Smooth muscle cell (in vitro differentiated cells): ENCODE results near the gene SLC16A8. TPM values are rescaled to one million over a fixed set of nuclear protein-coding genes. Genes with fewer than 3 reads are reported as not detected.

Experiments
- DNase-seq: peaks from one replicate; lab custom pipeline; 2025; ENCODE audit not compliant: unreplicated experiment; lab: John Stamatoyannopoulos, UW
- H2AFZ ChIP-seq: fragments of 200-600 bp; sonication (generic); 2 replicates; pipeline ENCODE4 v1.6.0; 2016; ENCODE audit warnings: antibody characterized with exemption, low read depth, mild to moderate bottlenecking
- H3F3A ChIP-seq: fragments of 200-600 bp; sonication (generic); 2 replicates; pipeline ENCODE4 v1.6.0; 2017; ENCODE audit warnings: antibody characterized with exemption, low read depth
- H3K27ac ChIP-seq: fragments of 200-600 bp; sonication (generic); 2 replicates; pipeline ENCODE4 v1.5.1; 2016; ENCODE audit warnings: low read depth, mild to moderate bottlenecking
- H3K27me3 ChIP-seq: fragments of 200-600 bp; sonication (generic); 2 replicates; pipeline ENCODE4 v1.6.1; 2016; ENCODE audit warnings: low read depth, mild to moderate bottlenecking
- H3K36me3 ChIP-seq: fragments of 200-600 bp; sonication (generic); 2 replicates; pipeline ENCODE4 v1.5.1; 2016; ENCODE audit warnings: low read depth
- H3K4me1 ChIP-seq: fragments of 200-600 bp; sonication (generic); 2 replicates; pipeline ENCODE4 v1.5.1; 2016; ENCODE audit warnings: low read depth
- H3K4me2 ChIP-seq: fragments of 200-600 bp; sonication (generic); 2 replicates; pipeline ENCODE4 v1.6.0; 2016; ENCODE audit warnings: mild to moderate bottlenecking
- H3K4me3 ChIP-seq: fragments of 200-600 bp; sonication (generic); 2 replicates; pipeline ENCODE4 v1.5.1; 2016; ENCODE audit warnings: mild to moderate bottlenecking
- H3K79me2 ChIP-seq: fragments of 200-600 bp; sonication (generic); 2 replicates; pipeline ENCODE4 v1.6.0; 2016; ENCODE audit warnings: low read depth, mild to moderate bottlenecking
- H3K9ac ChIP-seq: fragments of 200-600 bp; sonication (generic); 2 replicates; pipeline ENCODE4 v1.6.0; 2016; ENCODE audit warnings: low read depth
- H3K9me3 ChIP-seq: fragments of 200-600 bp; sonication (generic); replicated peaks from 2 replicates; pipeline ENCODE4 v1.5.1; 2016; ENCODE audit warnings: low read depth
- H4K20me1 ChIP-seq: fragments of 200-600 bp; sonication (generic); 2 replicates; pipeline ENCODE4 v1.6.0; 2016; ENCODE audit warnings: low read depth
- CTCF ChIP-seq: fragments of 200-600 bp; sonication (generic); IDR thresholded peaks from 2 replicates; pipeline ENCODE4 v1.5.1; 2017; ENCODE audit warnings: borderline replicate concordance, mild to moderate bottlenecking, antibody characterized with exemption; ENCODE audit not compliant: insufficient read depth, poor library complexity, severe bottlenecking
- WGBS: methylation state at CpG from one replicate; pipeline ENCODE4 v1.1.7; 2016; ENCODE audit warnings: low lambda C conversion rate; 5-methylcytosine and 5-hydroxymethylcytosine counted together
- polyA plus RNA-seq: library from polyadenylated mRNA; unstranded; fragments of >200 nt; fragmentation: Nextera tagmentation; extraction: Ambion mirVana; gene quantifications from 2 replicates; pipeline ENCODE4 v1.2.1, GENCODE V29; 2016
- total RNA-seq: library from RNA; depleted of rRNA; stranded (reverse); fragments of >200 nt; gene quantifications from 2 replicates; pipeline ENCODE4 v1.2.3, GENCODE V29; 2014

SLC16A8 gene
- total and polyA plus RNA-seq, 2 experiments from 2014 or later, result 0.93 TPM; not detected in 1

DNA sequence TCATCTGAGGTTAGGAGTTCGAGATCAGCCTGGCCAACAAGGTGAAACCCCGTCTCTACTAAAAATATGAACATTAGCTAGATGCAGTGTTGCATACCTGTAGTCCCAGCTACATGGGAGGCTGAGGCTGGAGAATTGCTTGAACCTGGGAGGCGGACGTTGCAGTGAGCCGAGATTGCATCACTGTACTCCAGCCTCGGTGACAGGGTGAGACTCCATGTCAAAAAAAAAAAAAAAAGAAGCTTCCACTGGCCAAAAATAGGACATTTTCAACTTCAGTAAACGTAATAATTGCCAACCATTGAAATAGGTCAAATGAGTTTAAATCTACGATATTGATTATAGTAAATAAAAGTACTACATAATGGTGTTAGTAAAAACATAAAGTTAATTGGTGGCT lies 19.7 kb upstream of the SLC16A8 start:
- no peaks in the 10 kb centered on the region for H3K4me1 ChIP-seq
- WGBS, result 81% methylated on average over 8 of the region's 8 CpGs
- no peak overlapping the region for H2AFZ ChIP-seq
- no peaks in the 10 kb centered on the region for H3F3A ChIP-seq
- TF ChIP-seq CTCF, result no peak
- no peaks in the 10 kb centered on the region for H3K9me3 ChIP-seq
- no peaks in the 10 kb centered on the region for H3K27me3 ChIP-seq
- H3K9ac ChIP-seq, result no peak overlapping the region
- no peak overlapping the region for H3K4me2 ChIP-seq
- H3K27ac ChIP-seq, result no peak overlapping the region
- no peaks in the 10 kb centered on the region for H3K79me2 ChIP-seq
- H3K36me3 ChIP-seq, result no peaks in the 10 kb centered on the region
- no peaks in the 10 kb centered on the region for H4K20me1 ChIP-seq
- no peak for DNase-seq
- H3K4me3 ChIP-seq, result no peak overlapping the region

GRCh38 chr22:38098410-38099249 lies 14.6 kb upstream of the SLC16A8 start:
- TF ChIP-seq CTCF, result no peak
- Histone ChIP-seq H3F3A (no peaks in the 10 kb centered on the region), H3K4me3 (no peak overlapping the region), H3K4me1 (no peaks in the 10 kb centered on the region), H3K79me2 (no peaks in the 10 kb centered on the region), H3K27ac (peak overlapping the region; percentile 62), H4K20me1 (no peaks in the 10 kb centered on the region), H3K27me3 (no peaks in the 10 kb centered on the region), H2AFZ (peak overlapping the region; percentile 5), H3K4me2 (peak overlapping the region; percentile 13), H3K36me3 (no peaks in the 10 kb centered on the region), H3K9ac (no peak overlapping the region), H3K9me3 (no peaks in the 10 kb centered on the region)
- WGBS, result 53% methylated on average over 8 of the region's 9 CpGs
- no peak for DNase-seq

GRCh38 chr22:38097557-38098409 lies 13.8 kb upstream of the SLC16A8 start:
- no peak overlapping the region for H3K4me3 ChIP-seq
- no peaks in the 10 kb centered on the region for H3K79me2 ChIP-seq
- no peaks in the 10 kb centered on the region for H3F3A ChIP-seq
- H3K27me3 ChIP-seq, result no peaks in the 10 kb centered on the region
- H3K27ac ChIP-seq, result peak overlapping the region; percentile 62
- no peaks in the 10 kb centered on the region for H3K9me3 ChIP-seq
- H3K4me2 ChIP-seq, result peak overlapping the region; percentile 13
- DNase-seq, result no peak
- no peaks in the 10 kb centered on the region for H3K4me1 ChIP-seq
- peak; percentile 58 for TF ChIP-seq CTCF
- no peak overlapping the region for H3K9ac ChIP-seq
- no peaks in the 10 kb centered on the region for H4K20me1 ChIP-seq
- H3K36me3 ChIP-seq, result no peaks in the 10 kb centered on the region
- H2AFZ ChIP-seq, result no peak overlapping the region
- WGBS, result 15% methylated on average over 26 of the region's 32 CpGs
